Left lung (tissue), 10 donors: ENCODE results near the gene TREML4. TPM values are rescaled to one million over a fixed set of nuclear protein-coding genes. Genes with fewer than 3 reads are reported as not detected.

Experiments
- ATAC-seq: fragments of 200-7000 bp; cut with Tn5 transposase; one replicate; pipeline ENCODE4 v1.9.1; 2020; ENCODE audit warnings: moderate library complexity
- DNase-seq, 4 donors: peaks; one replicate each; pipeline ENCODE4 v3.0.0-alpha.2; 2013 to 2020
- H3K27ac ChIP-seq, 2 donors: fragments of 200-600 bp; sonication (generic) in 1 of 2; one replicate each; pipeline versions ENCODE4 v1.5.0 to v1.8.0; 2020 to 2021
- H3K27me3 ChIP-seq, 2 donors: fragments of 200-600 bp; sonication (generic) in 1 of 2; one replicate each; pipeline versions ENCODE4 v1.5.0 to v1.8.0; 2020 to 2021
- H3K36me3 ChIP-seq, 2 donors: fragments of 200-600 bp; sonication (generic) in 1 of 2; one replicate each; pipeline versions ENCODE4 v1.5.0 to v1.8.0; 2020 to 2021
- H3K4me1 ChIP-seq, 2 donors: fragments of 200-600 bp; one replicate each; pipeline ENCODE4 v1.8.0; 2021
- H3K4me3 ChIP-seq, 2 donors: fragments of 200-600 bp; sonication (generic) in 1 of 2; one replicate each; pipeline versions ENCODE4 v1.5.0 to v1.8.0; 2020 to 2021; ENCODE audit warnings: mild to moderate bottlenecking in 1 of 2
- H3K9me3 ChIP-seq, 2 donors: fragments of 200-600 bp; sonication (generic) in 1 of 2; one replicate each; pipeline versions ENCODE4 v1.5.0 to v1.8.0; 2020 to 2021
- intact Hi-C, 2 donors: fragments of 100-400 bp; cut with DNase I; formaldehyde crosslinking; loops; one replicate each; pipeline versions ENCODE4 v1.11.2 to v1.14.2; 2022
- polyA plus RNA-seq, 6 donors: library from polyadenylated mRNA; unstranded; fragments of 120-200 nt; gene quantifications; one replicate each; pipeline ENCODE4 v1.2.1, GENCODE V29; 2013; ENCODE audit not compliant: insufficient read length in 6 of 6
- total RNA-seq, 2 donors: library from RNA; stranded (reverse); fragmentation: NEBNext Ultra II Directional; extraction: Animal tissue kit (Norgen Biotek cat#: 25700); gene quantifications; one replicate each; pipeline ENCODE4 v1.2.1, GENCODE V29; 2021
- TF ChIP-seq, protein P1 (sequence below), 2 donors: fragments of 200-600 bp; sonication (generic) in 1 of 2; IDR thresholded peaks; one replicate each; pipeline versions ENCODE4 v1.5.0 to v1.8.0; 2021; ENCODE audit warnings: antibody characterized with exemption in 2 of 2
- donor health status: DM: no; HTN: yes; CAD: no.
- donor health status: DM: no; HTN: no; CAD: no.

TREML4 gene
- total and polyA plus RNA-seq, 8 donors, result 0.32 TPM; not detected in 7

DNA sequence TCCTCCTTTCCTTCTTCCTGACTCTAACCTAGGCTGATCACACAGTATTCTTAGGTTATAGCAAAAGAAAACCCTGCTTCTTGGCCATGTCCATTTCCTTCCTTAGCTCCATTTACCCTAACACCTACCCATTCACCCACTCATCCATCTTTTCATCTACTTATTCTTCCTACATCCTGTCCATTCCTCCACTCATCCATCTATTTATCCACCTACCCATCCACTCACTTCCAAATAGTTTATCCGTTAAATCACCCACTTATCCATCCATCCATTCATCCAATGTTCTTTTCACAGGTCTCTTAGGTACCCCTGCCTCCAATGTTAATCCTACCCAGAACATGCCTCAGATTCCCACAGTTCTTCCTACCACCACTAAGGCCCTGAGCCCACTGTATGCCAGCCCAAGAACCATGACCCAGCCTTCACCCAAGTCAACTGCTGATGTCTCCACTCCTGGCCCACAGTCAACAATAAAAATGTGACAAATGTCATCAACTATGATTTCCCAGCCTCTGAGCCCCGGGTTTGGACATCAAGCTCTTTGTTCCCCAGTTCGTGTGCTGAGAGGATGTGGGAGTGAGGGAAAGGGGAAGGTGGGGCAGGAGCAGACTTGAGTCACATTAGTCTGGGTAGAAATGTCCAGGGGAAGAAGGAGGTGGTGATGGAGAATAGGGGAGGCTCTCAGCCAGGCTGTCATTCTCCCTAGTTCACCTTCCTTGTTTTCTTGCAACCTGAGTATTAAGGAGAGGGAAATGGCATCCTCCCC lies 24.4 kb downstream of the TREML4 start:
- ATAC-seq, result no peak
- H3K4me3 ChIP-seq, result no peak overlapping the region
- intact Hi-C loops, result no loop called here
- H3K27ac ChIP-seq, result no peak overlapping the region
- no peak for DNase-seq
- H3K27me3 ChIP-seq, result no peaks in the 10 kb centered on the region
- no peaks in the 10 kb centered on the region for H3K36me3 ChIP-seq
- H3K4me1 ChIP-seq, result peaks cover 0 to 14% of the 10 kb centered on the region in 2 donors
- TF ChIP-seq, protein P1, sequence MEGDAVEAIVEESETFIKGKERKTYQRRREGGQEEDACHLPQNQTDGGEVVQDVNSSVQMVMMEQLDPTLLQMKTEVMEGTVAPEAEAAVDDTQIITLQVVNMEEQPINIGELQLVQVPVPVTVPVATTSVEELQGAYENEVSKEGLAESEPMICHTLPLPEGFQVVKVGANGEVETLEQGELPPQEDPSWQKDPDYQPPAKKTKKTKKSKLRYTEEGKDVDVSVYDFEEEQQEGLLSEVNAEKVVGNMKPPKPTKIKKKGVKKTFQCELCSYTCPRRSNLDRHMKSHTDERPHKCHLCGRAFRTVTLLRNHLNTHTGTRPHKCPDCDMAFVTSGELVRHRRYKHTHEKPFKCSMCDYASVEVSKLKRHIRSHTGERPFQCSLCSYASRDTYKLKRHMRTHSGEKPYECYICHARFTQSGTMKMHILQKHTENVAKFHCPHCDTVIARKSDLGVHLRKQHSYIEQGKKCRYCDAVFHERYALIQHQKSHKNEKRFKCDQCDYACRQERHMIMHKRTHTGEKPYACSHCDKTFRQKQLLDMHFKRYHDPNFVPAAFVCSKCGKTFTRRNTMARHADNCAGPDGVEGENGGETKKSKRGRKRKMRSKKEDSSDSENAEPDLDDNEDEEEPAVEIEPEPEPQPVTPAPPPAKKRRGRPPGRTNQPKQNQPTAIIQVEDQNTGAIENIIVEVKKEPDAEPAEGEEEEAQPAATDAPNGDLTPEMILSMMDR (IDR thresholded peaks at IDR 0.05), result no peak
- no peaks in the 10 kb centered on the region for H3K9me3 ChIP-seq

- ATAC-seq (no peak), DNase-seq (no peak)
- Histone ChIP-seq H3K4me1 (peaks cover 0 to 18% of the 10 kb centered on the region in 2 donors), H3K27ac (no peak overlapping the region), H3K4me3 (no peak overlapping the region), H3K36me3 (no peaks in the 10 kb centered on the region), H3K27me3 (no peaks in the 10 kb centered on the region), H3K9me3 (no peaks in the 10 kb centered on the region)
- TF ChIP-seq, protein P1 (IDR thresholded peaks at IDR 0.05), result no peak
- intact Hi-C loops, result no loop called here
Measured at GRCh38 chr6:41255110-41255509, 27.0 kb downstream of the TREML4 start.

- intact Hi-C loops, result no loop called here
- Histone ChIP-seq H3K27me3 (no peaks in the 10 kb centered on the region), H3K36me3 (no peaks in the 10 kb centered on the region), H3K4me3 (no peak overlapping the region), H3K9me3 (peaks cover 0 to 4% of the 10 kb centered on the region in 2 donors), H3K27ac (no peak overlapping the region), H3K4me1 (peaks cover 0 to 18% of the 10 kb centered on the region in 2 donors)
- DNase-seq (no peak), ATAC-seq (no peak)
- TF ChIP-seq, protein P1 (IDR thresholded peaks at IDR 0.05), result no peak
Measured at GRCh38 chr6:41255638-41256246, 27.6 kb downstream of the TREML4 start.

GRCh38 chr6:41256383-41256782 lies 28.2 kb downstream of the TREML4 start:
- no peak overlapping the region for H3K27ac ChIP-seq
- H3K4me3 ChIP-seq, result no peak overlapping the region
- peaks cover 0 to 9% of the 10 kb centered on the region in 2 donors for H3K9me3 ChIP-seq
- H3K27me3 ChIP-seq, result no peaks in the 10 kb centered on the region
- ATAC-seq (no peak), DNase-seq (no peak)
- peaks cover 0 to 18% of the 10 kb centered on the region in 2 donors for H3K4me1 ChIP-seq
- TF ChIP-seq, protein P1 (IDR thresholded peaks at IDR 0.05), result no peak
- intact Hi-C loops, result no loop called here
- H3K36me3 ChIP-seq, result no peaks in the 10 kb centered on the region
